ENCODE measurements around the gene TMPRSS2. TPM values are rescaled to one million over a fixed set of nuclear protein-coding genes. Genes with fewer than 3 reads are reported as not detected.

TMPRSS2 gene
- total RNA-seq, 2 experiments from 2014 or later = not detected

GRCh38 chr21:41475714-41476420 lies 32.1 kb downstream of the TMPRSS2 start:
- no peak for TF ChIP-seq CTCF (IDR thresholded peaks at IDR 0.05)
- H3K36me3 ChIP-seq (ENCODE audit: insufficient read depth, low read length) = no peaks in the 10 kb centered on the region
- ChIA-PET POLR2A (no interaction called here), CTCF (no interaction called here)
- H3K4me1 ChIP-seq (ENCODE audit: insufficient read depth, low read length) = no peaks in the 10 kb centered on the region
- ATAC-seq (ENCODE audit: poor library complexity) = no peak
- Mint-ChIP-seq H3K36me3 (ENCODE audit: low read depth) (no peaks in the 10 kb centered on the region), H3K27ac (no peak overlapping the region), H3K27me3 (peaks cover 14% of the 10 kb centered on the region), H3K9me3 (no peaks in the 10 kb centered on the region), H3K4me3 (no peak overlapping the region), H3K4me1 (ENCODE audit: low read depth) (peaks cover 7% of the 10 kb centered on the region)
- H3K4me3 ChIP-seq (ENCODE audit: low read length) = no peak overlapping the region
- DNase-seq = no peak
- intact Hi-C loops (cut with DNase I, micrococcal nuclease) = no loop called here
- H3K27me3 ChIP-seq (ENCODE audit: control insufficient read depth in 1 of 2, insufficient read depth in 2 of 2, low read length in 2 of 2) = no peaks in the 10 kb centered on the region
- no peak overlapping the region for H3K27ac ChIP-seq (ENCODE audit: low read depth in 1 of 2, low read length in 2 of 2)
- H3K9me3 ChIP-seq (ENCODE audit: control insufficient read depth in 1 of 2, insufficient read depth in 1 of 2, low read length in 2 of 2) = no peaks in the 10 kb centered on the region

- DNase-seq (no peak), ATAC-seq (ENCODE audit: poor library complexity) (no peak)
- H3K4me3 ChIP-seq (ENCODE audit: low read length) = no peak overlapping the region
- H3K9me3 ChIP-seq (ENCODE audit: control insufficient read depth in 1 of 2, insufficient read depth in 1 of 2, low read length in 2 of 2) = no peaks in the 10 kb centered on the region
- POLR2A ChIA-PET = no interaction called here
- H3K27ac Mint-ChIP-seq = no peak overlapping the region
- TF ChIP-seq CTCF (IDR thresholded peaks at IDR 0.05) = no peak
- H3K4me3 Mint-ChIP-seq = no peak overlapping the region
- H3K4me1 Mint-ChIP-seq (ENCODE audit: low read depth) = peaks cover 7% of the 10 kb centered on the region
- no peaks in the 10 kb centered on the region for H3K9me3 Mint-ChIP-seq
- H3K27me3 ChIP-seq (ENCODE audit: control insufficient read depth in 1 of 2, insufficient read depth in 2 of 2, low read length in 2 of 2) = peaks cover 7 to 10% of the 10 kb centered on the region in 2 experiments
- intact Hi-C loops (cut with DNase I, micrococcal nuclease) = no loop called here
- no peaks in the 10 kb centered on the region for H3K36me3 ChIP-seq (ENCODE audit: insufficient read depth, low read length)
- H3K27me3 Mint-ChIP-seq = peaks cover 36% of the 10 kb centered on the region
- H3K27ac ChIP-seq (ENCODE audit: low read depth in 1 of 2, low read length in 2 of 2) = no peak overlapping the region
- peaks cover 2% of the 10 kb centered on the region for H3K4me1 ChIP-seq (ENCODE audit: insufficient read depth, low read length)
- H3K36me3 Mint-ChIP-seq (ENCODE audit: low read depth) = no peaks in the 10 kb centered on the region
- CTCF ChIA-PET = no interaction called here
Observed at GRCh38 chr21:41472753-41473548, 35.0 kb downstream of the TMPRSS2 start.

- intact Hi-C loops (cut with DNase I, micrococcal nuclease) = no loop called here
- DNase-seq (no peak), ATAC-seq (ENCODE audit: poor library complexity) (no peak)
- Histone ChIP-seq H3K4me1 (ENCODE audit: insufficient read depth, low read length) (peaks cover 2% of the 10 kb centered on the region), H3K27me3 (ENCODE audit: control insufficient read depth in 1 of 2, insufficient read depth in 2 of 2, low read length in 2 of 2) (peaks cover 10 to 11% of the 10 kb centered on the region in 2 experiments), H3K27ac (ENCODE audit: low read depth in 1 of 2, low read length in 2 of 2) (no peak overlapping the region), H3K36me3 (ENCODE audit: insufficient read depth, low read length) (no peaks in the 10 kb centered on the region), H3K9me3 (ENCODE audit: control insufficient read depth in 1 of 2, insufficient read depth in 1 of 2, low read length in 2 of 2) (no peaks in the 10 kb centered on the region), H3K4me3 (ENCODE audit: low read length) (no peak overlapping the region)
- ChIA-PET CTCF (no interaction called here), POLR2A (no interaction called here)
- no peak overlapping the region for H3K27ac Mint-ChIP-seq
- no peaks in the 10 kb centered on the region for H3K4me1 Mint-ChIP-seq (ENCODE audit: low read depth)
- no peak for TF ChIP-seq CTCF (IDR thresholded peaks at IDR 0.05)
- H3K4me3 Mint-ChIP-seq = no peak overlapping the region
- peaks cover 36% of the 10 kb centered on the region for H3K27me3 Mint-ChIP-seq
- H3K36me3 Mint-ChIP-seq (ENCODE audit: low read depth) = no peaks in the 10 kb centered on the region
- H3K9me3 Mint-ChIP-seq = no peaks in the 10 kb centered on the region
Observed at GRCh38 chr21:41470054-41470453, 37.9 kb downstream of the TMPRSS2 start.

Measured in CD4-positive, alpha-beta T cell (primary cell).